Activated CD4-positive, CD25-positive, alpha-beta regulatory T cell treated with anti-CD3 and anti-CD28 coated beads, Interleukin-2, amount 50 U/mL, for 16 hours (primary cell): Measurements from ENCODE around the gene FBXL13.
"Not testable (repeated sequence)": the region's sequence is repeated elsewhere in the genome, so short reads cannot be mapped to it uniquely, and the experiment has no call there.

Source experiments
- DNase-seq: peaks from one replicate; pipeline ENCODE4 v3.0.0-alpha.2; 2020; ENCODE audit warnings: low read depth, low spot score

FBXL13 gene

DNA sequence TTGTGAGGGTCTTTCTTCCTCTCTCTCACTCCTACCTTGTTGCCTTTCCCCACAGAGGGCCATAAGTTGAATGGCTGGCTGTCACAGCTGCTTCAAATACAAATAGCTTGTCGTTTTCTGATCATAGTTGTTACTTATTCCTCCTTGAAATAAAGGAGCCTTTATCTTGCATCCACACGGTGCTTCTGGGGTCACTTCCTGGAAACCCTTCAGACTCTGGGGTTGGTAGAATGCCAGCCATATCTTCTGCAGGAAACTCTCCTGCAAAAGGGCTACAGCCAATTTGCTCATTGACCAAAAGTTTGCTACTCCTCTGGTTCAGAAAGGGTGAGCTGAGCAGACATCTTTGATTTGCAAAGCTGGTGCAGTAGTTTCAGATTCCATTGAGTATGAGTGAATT, 255.4 kb downstream of the FBXL13 start:
- no peak for DNase-seq

DNA sequence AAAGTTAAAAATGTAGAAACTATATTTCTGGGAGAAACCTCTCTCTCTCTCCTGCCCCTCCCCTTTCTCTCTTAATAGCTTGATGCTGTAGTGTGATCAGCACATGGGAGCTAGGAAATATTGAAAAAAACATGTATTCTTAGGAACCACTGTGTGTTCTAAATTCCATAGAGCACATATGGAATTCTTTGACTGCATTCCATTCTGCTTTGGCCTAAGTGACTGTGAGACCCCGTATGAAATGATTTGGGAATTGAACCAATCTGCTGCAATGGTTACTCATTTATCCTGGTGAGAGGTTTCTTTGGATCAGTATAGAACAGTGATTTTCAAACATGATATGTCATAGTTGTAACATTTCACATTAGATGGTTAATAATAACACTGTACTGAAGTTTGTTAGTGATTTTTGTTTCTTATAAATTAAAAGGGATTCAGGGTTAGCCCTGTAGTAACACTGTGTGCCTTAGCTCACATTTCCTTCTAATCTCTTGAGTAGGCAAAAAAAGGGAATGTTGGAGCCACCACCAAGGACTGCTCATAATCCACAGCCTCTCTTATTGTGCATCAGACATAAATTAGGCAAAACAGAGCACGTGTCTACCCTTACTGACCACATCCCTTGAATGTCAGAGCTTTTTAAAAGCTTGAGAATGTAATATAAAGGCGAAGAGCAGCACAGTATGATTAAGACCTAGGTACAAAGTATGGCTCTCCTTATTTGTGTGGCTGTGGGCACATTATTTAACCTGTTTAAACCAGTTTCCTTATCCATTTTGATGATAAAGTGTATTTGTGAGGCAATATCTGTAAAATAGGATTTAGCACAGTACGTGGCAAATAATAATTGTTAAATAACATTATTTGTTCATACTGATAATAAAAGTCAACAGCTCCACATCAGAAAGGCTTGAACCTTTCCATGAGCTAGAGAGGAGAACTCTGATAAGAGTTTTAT, 256.7 kb downstream of the FBXL13 start:
- DNase-seq: no peak

DNA sequence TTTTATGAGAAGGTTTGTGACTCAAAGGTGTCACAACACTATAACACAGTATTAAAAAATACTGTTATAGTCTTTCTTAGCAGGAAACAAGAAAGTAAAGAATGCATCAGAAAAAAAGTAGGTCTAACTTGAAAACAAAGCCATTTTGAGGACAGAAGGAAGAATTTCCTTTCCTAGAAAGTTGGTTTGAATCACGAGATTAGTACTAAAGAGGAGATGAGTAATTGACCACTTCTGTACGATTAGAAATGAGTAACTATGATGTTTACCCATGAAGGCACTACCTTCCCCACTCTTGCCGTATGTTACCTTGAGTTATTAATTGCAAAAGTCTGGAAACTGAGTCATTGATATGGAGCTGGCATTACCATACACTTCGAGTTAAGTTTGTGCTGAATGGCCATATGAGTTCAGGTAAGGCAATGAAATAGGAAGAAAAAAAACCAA, 260.5 kb downstream of the FBXL13 start:
- DNase-seq: no peak

DNA sequence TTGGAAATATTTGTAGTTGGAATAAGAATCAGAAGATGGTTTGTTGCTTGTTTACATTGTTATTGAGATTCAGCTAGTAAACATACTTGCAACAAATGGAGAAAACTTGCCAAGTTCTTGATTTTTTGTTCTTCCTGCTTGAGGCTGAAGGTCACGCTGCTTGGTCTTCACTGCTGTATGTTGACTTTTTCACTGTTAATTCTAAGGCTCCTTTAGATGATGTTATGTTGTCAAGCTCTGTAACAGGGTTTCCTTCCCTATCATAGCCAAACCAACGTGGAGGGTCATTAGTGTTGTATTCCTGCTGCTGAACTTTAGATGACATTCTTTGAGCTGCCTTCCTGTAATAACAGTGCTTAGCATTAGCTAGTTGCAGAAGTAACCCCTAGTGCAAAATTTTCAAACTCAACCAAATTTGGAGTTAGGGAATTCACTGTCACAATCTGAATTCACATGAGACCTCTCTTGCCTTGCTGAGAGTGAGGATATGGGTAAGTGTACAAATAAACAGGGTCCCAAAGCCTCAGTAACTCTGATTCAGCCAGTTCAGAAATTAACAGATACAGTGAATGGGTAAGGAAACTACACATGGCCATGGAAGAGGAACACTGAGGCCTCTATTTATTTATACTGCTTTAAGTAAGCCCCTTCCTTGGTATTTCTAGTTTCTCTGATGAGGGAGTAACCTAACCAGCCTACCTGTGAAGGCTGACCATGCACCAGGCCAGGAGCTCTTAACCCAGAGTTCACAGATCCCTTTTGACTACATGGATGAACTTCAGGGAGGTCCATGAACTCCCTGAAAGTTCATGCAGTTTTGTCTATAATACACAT, 261.2 kb downstream of the FBXL13 start:
- no peak for DNase-seq

DNA sequence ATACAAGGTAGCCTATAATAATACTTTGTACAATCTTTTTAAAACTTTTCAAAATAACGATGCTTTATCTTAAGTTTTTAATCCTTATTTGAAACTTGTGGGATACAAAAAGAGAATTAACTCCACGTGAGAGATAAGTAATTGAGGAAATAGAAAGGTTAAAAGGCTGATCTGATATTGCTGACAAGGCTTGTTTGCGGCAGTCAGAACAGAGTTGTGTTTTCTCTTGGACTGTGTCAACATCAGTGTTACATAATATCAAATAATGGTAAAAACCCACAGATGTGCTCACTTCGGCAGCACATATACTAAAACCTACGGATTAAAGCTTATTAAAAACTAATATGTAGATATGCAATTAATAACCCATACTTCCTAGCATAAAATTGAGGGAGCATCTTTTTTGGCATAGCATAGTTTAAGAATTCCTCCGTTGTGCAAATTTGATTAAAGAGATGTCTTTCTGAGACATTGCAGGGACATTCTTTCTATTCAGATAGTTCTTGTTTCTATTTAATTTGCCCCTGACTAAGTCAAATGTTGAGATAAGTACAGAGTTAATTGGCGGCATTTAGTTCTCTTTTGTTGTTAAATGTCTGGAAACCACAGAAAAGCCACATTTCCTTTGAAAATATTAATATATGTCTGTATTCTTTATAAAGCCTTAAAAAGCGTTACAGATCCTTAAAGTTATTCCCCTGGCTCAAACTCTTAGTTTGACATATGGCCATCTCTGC, 262.5 kb downstream of the FBXL13 start:
- DNase-seq: no peak

DNA sequence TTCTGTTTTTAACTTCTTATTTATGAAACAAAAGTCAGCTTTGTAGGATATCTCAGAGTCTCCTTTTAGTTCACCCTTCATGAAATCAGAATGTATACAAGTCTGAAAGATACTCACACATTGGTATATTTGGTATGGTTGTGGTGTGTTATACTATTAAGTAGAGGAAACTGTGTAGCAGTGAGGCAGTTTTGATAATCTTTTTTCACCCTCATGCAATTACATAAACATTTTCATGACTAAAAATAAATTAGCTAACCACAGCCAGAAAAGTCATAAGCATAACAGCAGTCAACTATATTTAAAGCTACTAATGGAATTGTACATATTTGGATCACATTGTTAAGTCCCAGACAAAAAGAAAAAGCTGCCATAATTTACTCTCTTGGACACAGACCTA, 263.7 kb downstream of the FBXL13 start:
- no peak for DNase-seq

DNA sequence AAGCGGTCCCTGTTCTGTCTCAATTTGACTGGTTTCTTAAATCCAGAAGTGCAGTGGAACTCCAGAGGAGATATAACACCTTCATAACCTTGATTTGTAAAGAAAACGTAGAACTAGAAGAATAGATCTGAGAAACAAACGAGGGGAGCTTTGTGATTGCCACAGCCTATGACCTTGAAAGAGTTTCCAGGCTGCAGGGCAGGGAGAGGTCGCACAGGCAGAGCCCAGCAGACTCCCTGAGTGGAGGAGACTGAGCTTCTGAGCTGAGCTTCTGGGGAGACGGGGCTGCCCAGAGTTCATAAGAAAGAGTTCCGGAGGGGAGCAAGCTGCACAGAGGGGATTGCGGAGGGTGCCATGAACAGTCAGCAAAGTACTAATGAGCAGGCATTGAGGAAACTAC, 268.0 kb downstream of the FBXL13 start:
- DNase-seq: no peak

DNA sequence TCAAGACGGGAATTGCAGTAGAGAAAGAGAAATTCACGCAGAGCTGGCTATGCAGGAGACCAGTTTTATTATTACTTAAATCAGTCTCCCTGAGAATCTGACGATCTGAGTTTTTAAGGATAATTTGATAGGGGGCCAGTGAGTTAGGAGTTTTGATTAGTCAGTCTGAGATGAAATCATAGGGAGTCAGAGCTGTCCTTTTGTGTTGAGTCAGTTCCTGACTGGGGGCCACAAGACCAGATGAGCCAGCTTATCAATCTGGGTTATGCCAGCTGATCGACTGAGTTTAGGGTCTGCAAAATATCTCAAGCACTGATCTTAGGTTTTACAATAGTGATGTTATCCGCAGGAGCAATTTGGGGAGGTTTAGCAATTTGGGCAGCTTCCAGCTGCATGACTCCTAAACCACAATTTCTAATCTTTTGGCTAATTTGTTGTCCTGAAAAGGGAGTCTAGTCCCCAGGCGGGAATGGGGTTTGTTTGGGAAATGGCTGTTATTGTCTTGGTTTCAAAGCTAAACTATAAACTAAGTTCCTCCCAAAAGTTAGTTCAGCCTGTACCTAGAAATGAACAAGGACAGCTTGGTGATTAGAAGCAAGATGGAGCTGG, 278.5 kb downstream of the FBXL13 start:
- not testable (repeated sequence) for DNase-seq

DNA sequence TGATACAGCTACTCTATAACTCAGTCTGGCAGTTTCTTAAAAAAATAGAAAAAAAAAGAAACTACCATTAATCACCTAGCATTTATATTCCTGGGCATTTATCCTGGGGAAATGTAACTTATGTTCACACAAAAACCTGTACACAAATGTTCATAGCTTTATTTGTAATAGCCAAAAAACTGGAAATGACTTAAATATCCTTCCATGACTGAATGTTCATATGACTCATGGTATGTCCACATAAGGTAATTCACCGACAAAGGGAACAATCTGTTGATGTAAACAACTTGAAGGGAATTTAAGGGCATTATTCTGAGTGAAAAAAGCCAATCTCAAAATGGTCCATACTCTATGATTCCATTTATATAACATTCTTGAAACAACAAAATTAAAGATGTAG, 280.0 kb downstream of the FBXL13 start:
- not testable (repeated sequence) for DNase-seq

DNA sequence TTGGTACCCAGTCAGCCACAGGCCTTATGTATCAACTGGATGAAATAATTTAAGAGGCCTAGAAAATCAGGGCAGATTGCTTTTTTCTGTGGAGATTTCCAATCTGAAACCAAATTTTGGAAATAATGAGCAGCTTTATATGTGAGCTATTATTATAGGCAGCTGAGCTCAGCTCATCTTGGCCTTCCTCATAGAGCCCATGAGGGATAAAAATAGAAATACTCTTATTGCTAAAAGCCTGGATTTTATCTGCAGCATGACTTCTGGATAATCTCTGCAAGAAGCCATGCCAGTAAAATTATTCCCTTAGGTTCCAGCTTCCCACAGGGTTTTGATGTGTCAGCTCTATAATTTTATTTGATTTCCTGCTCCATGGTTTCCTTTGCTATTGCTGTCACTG, 282.8 kb downstream of the FBXL13 start:
- DNase-seq: not testable (repeated sequence)

DNA sequence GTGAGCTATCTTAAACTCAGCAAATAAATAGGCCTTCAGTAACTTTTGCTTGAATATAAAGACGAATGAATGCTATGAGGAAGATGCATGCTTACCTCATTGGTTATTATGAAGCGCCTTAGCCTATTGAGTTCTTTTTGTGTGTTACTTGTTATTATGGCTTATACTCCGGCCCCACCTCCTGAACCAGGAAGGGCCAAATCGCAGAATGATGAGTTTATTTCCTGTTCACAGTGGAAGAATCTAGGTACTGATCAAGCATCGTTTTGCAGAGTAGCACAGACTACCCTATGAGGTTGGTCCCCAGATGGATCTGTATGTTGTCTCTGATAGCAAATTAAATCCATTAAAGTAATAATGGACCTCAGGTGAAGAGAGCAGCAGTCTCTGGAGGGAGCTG, 283.2 kb downstream of the FBXL13 start:
- not testable (repeated sequence) for DNase-seq

DNA sequence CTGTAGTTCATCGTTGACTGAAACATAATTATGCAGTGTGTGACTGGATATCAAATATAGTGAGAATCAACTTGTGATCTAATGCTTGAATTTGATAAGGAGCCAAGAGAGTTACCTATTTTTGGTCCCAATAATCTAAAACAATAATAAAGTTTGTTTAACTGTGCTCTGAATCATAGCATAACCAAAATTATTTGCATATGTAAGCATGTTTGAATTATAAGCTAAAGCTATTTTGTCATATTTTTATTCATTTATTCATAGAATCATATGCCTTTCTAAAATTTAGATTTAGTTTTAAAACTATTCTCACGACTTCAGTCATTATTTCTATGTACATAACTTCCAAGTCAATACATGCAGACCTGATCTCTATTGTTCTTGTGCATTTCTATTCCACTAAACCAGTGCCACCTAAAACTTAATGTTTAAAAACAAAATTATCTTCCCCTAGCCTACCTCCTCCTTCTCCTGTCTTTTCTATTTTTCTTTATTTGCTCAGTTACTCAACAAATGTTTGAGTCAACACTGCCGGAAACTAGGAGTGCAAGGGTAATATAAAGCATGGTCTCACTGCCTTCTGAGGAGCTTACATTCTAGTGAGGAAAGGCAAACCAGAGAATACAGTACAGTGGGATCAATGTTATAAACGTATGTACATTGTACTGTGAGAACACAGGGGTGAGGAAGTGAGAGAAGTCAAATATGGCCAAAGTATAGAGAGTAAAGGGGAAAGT, 284.1 kb downstream of the FBXL13 start:
- not testable (repeated sequence) for DNase-seq

DNA sequence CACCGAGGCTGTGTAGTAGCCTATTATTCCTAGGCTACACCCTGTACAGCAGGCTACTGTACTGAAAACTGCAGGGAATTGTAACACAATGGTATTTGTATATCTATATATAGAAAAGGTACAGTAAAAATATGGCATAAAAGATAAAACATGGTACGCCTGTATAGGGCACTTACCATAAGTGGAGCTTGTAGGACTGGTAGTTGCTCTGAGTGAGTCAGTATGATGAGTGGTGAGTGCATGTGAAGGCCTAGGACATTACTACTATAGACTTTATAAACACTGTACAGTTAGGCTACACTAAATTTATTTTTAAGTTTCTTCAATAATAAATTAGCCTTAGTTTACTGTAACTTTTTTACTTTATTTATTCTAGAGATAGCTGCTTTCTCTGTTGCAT, 285.8 kb downstream of the FBXL13 start:
- DNase-seq: not testable (repeated sequence)

DNA sequence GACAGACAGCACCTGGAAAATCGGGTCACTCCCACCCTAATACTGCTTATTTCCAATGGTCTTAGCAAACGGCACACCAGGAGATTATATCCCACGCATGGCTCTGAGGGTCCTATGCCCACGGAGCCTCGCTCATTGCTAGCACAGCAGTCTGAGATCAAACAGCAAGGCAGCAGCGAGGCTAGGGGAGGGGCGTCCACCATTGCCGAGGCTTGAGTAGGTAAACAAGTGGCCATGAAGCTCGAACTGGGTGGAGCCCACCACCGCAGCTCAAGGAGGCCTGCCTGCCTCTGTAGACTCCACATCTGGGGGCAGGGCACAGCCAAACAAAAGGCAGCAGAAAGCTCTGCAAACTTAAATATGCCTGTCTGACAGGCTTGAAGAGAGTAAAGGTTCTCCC, 293.7 kb downstream of the FBXL13 start:
- not testable (repeated sequence) for DNase-seq

DNA sequence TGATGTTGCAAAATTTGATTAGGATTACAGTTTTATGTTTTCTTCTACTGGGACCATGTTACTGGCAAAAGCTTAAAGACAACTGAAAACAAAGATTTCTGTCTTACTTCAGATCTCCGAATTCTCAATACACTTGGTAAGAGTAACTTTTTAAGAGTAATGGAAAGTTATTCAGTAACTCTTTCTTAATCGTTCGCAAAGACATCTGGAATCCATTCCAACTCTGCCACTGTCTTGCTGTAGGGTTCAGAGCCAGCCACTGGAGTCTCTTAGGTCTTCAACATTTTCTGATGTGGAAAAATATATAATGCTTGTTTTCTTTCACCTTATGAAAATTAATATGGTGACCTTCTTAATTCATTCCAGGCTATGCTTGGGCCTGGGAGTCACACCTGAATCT, 295.9 kb downstream of the FBXL13 start:
- DNase-seq: not testable (repeated sequence)

DNA sequence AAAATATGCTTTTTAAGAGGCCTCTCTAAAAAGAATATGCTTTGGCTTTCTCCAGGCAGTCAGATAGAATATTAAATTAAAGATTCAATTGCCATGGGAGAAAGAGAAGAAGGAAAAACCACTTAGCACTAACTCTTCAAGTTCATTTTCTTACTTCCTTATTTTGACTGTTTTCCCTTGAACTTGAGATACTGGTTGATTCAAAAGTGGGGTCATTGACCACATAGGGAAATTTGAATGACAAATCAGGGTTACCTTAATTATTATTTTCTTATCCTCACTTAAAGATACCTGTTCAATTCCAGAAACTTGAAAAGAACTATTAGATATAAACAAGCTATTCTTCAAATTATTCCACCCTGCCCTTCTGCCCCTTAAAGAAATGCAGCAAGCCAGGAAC, 298.4 kb downstream of the FBXL13 start:
- not testable (repeated sequence) for DNase-seq

DNA sequence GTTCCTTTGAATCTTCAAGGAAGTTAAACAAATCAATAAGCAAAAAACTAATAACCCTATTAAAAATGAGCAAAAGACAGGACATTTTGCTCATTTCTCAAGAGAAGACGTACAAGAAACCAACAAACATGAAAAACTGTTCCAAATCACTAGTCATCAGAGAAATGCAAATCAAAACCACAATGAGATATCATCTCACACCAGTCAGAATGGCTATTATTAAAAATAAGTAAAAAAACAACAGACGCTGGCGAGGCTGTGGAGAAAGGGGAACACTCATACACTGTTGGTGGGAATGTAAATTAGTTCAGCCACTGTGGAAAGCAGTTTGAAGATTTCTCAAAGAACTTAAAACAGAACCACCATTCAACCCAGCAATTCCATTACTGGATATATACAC, 304.1 kb downstream of the FBXL13 start:
- DNase-seq: not testable (repeated sequence)

DNA sequence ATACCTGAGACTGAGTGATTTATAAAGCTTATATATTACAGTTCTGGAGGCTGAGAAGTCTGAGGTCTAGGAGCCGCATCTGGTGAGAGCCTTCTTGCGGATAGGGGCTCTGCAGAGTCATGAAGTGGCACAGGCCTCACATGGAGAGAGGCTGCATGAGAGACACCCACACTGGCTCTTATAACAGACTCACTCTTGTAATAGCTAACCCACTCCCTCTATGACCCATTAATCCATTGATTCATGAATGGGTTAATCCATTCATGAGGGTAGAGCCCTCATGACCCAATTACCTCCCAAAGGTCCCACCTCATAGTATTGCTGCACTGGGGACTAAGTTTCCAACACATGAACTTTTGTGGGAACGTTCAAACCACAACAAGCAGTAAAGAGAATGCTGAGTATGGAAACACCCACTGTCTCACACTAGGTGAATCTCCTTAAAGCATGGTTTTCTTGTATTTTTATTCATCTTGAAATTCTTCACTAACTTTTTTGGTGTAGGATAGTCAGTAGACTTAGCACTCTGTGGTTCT, 304.9 kb downstream of the FBXL13 start:
- DNase-seq: not testable (repeated sequence)

DNA sequence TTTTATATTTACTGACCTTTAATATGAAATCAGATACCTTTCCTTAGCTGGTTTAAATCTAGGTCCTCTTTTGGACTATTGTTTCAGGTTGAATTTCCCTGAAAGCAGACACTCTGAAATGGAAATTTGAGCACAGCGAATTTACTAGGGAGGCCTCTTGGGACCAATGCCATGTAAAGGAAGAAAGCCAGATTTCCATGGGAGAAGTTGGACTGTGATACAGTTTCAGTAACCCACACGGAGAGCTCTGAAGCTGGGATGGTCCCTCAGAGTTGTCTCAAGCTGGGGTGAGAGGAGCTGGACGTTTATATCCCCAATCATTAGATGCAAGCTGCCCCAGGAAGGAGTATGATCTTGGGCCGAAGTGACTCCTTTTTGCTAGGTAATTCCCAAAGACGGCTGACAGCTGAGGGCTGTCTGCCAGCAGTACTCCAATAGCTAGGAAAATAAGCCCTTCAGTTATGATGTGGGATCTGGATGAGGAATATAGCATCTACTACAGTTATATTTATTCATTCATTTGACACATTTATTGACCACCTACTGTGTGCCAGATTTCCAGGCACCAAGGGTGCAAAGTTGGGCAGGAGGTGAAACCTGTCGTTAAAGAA, 311.2 kb downstream of the FBXL13 start:
- DNase-seq: not testable (repeated sequence)
